ENCODE data around the gene FLOT1.

The FLOT1 gene

GRCh38 chr6:30722280-30723112, 20.0 kb downstream of the FLOT1 start (continued):
- TF ChIP-seq MEIS1 (CRISPR knock-in tag; IDR thresholded peaks at IDR 0.05; ENCODE audit: borderline replicate concordance) (no peak), ZFP41 (tag by site-specific recombination; IDR thresholded peaks at IDR 0.05; ENCODE audit: borderline replicate concordance) (no peak), ZIC2 (tag by site-specific recombination; IDR thresholded peaks at IDR 0.05) (no peak), ZNF670 (tag by site-specific recombination; IDR thresholded peaks at IDR 0.05; ENCODE audit: low read depth) (no peak), PATZ1 (tag by site-specific recombination; IDR thresholded peaks at IDR 0.05) (peak; percentile 66), ZBTB26 (tag by site-specific recombination; optimal IDR thresholded peaks at IDR 0.05) (no peak), ZNF19 (tag by site-specific recombination; IDR thresholded peaks at IDR 0.05; ENCODE audit: low read depth) (no peak), ZNF792 (tag by site-specific recombination; IDR thresholded peaks at IDR 0.05) (no peak), ZNF560 (tag by site-specific recombination; IDR thresholded peaks at IDR 0.05; ENCODE audit: borderline replicate concordance) (no peak), SP3 (tag by site-specific recombination; IDR thresholded peaks at IDR 0.05) (no peak), OVOL3 (tag by site-specific recombination; IDR thresholded peaks at IDR 0.05) (no peak), ZNF266 (tag by site-specific recombination; IDR thresholded peaks at IDR 0.05; ENCODE audit: low read depth) (no peak), INSM2 (tag by site-specific recombination; IDR thresholded peaks at IDR 0.05) (no peak), KLF16 (tag by site-specific recombination; IDR thresholded peaks at IDR 0.05) (no peak), ZNF121 (tag by site-specific recombination; IDR thresholded peaks at IDR 0.05) (no peak), ZNF768 (tag by site-specific recombination; IDR thresholded peaks at IDR 0.05) (no peak), ZNF510 (tag by site-specific recombination; IDR thresholded peaks at IDR 0.05; ENCODE audit: insufficient replicate concordance) (no peak), AEBP2 (tag by site-specific recombination; IDR thresholded peaks at IDR 0.05; ENCODE audit: borderline replicate concordance) (0 out of 2 replicates have a peak, but pooled peaks have one; percentile 4), FEZF1 (tag by site-specific recombination; IDR thresholded peaks at IDR 0.05) (no peak), ZNF239 (tag by site-specific recombination; IDR thresholded peaks at IDR 0.05) (no peak), ZNF362 (tag by site-specific recombination; IDR thresholded peaks at IDR 0.05) (no peak), YY1 (tag by site-specific recombination; IDR thresholded peaks at IDR 0.05) (no peak), ATF2 (tag by site-specific recombination; IDR thresholded peaks at IDR 0.05; ENCODE audit: low read depth) (no peak), ZNF791 (tag by site-specific recombination; IDR thresholded peaks at IDR 0.05) (no peak), ZNF596 (tag by site-specific recombination; IDR thresholded peaks at IDR 0.05) (no peak), ZNF777 (tag by site-specific recombination; IDR thresholded peaks at IDR 0.05; ENCODE audit: borderline replicate concordance) (no peak), ZNF211 (tag by site-specific recombination; IDR thresholded peaks at IDR 0.05; ENCODE audit: low read depth) (no peak), ZNF555 (tag by site-specific recombination; conservative IDR thresholded peaks at IDR 0.05) (no peak), ZNF658 (tag by site-specific recombination; IDR thresholded peaks at IDR 0.05) (no peak), ZSCAN30 (tag by site-specific recombination; IDR thresholded peaks at IDR 0.05) (0 out of 2 replicates have a peak, but pooled peaks have one; percentile 62), ZNF600 (tag by site-specific recombination; IDR thresholded peaks at IDR 0.05) (peak; percentile 62)
